Renal cortex interstitium (tissue), 11 donors: Measurements from ENCODE around the gene OXCT1. TPM values are rescaled to one million over a fixed set of nuclear protein-coding genes. Genes with fewer than 3 reads are reported as not detected.

Source experiments
- DNase-seq, 11 donors: peaks; one replicate each; pipeline ENCODE4 v3.0.0-alpha.2; 2013; ENCODE audit warnings: low read depth in 9 of 11, low spot score in 4 of 11; ENCODE audit errors: extremely low read depth in 1 of 11
- polyA plus RNA-seq, 3 donors: library from polyadenylated mRNA; unstranded; fragments of 120-200 nt; gene quantifications; one replicate each; pipeline ENCODE4 v1.2.1, GENCODE V29; 2013; ENCODE audit not compliant: insufficient read length in 3 of 3

Gene OXCT1
- polyA plus RNA-seq, 3 donors, result 48.0 to 65.5 (median 49.4) TPM

GRCh38 chr5:41686767-41687166 is 183.5 kb downstream of the OXCT1 start:
- no peak for DNase-seq

- DNase-seq, result no peak
Observed at GRCh38 chr5:41686191-41686590, 184.0 kb downstream of the OXCT1 start.

GRCh38 chr5:41683181-41683580 is 187.0 kb downstream of the OXCT1 start:
- no peak for DNase-seq

- no peak for DNase-seq
Observed at GRCh38 chr5:41682641-41683040, 187.6 kb downstream of the OXCT1 start.

GRCh38 chr5:41681840-41682239 is 188.4 kb downstream of the OXCT1 start:
- DNase-seq, result no peak

Other genes with a start within 250 kb of the OXCT1 start
- 10 to 100 TPM; 29.8 to 36.1 (median 33.8) TPM for gene RIMOC1, start 33.9 kb upstream of the OXCT1 start, polyA plus RNA-seq
- gene FBXO4, start 54.9 kb upstream of the OXCT1 start, polyA plus RNA-seq, result 10 to 100 TPM; 12.4 to 19.1 (median 17.2) TPM